Gastrocnemius medialis (tissue), 4 donors: ENCODE results near the gene GPALPP1. TPM values are rescaled to one million over a fixed set of nuclear protein-coding genes. Genes with fewer than 3 reads are reported as not detected.

Source experiments
- ATAC-seq, 2 donors: fragments of 150-250 bp; one replicate each; pipeline ENCODE4 v1.9.1; 2016
- DNase-seq, 2 donors: peaks; one replicate each; pipeline ENCODE4 v3.0.0-alpha.2; 2019
- H3K27ac ChIP-seq, 4 donors: fragments of 200-600 bp; sonication (generic); 1 replicate in 1 of 4; 2 replicates in 3 of 4; pipeline ENCODE4 v1.5.1; 2016 to 2018; ENCODE audit warnings: mild to moderate bottlenecking in 2 of 4, moderate library complexity in 1 of 4
- H3K27me3 ChIP-seq, 3 donors: fragments of 200-600 bp; sonication (generic) in 2 of 3; 1 replicate in 1 of 3; 2 replicates in 2 of 3; pipeline versions ENCODE4 v1.5.1 to v1.6.0; 2016 to 2019; ENCODE audit warnings: mild to moderate bottlenecking in 1 of 3, moderate library complexity in 1 of 3
- H3K36me3 ChIP-seq, 2 donors: fragments of 200-600 bp; sonication (generic) in 1 of 2; one replicate each; pipeline ENCODE4 v1.5.1; 2017 to 2018
- H3K4me1 ChIP-seq, 2 donors: fragments of 200-600 bp; sonication (generic) in 1 of 2; one replicate each; pipeline ENCODE4 v1.5.1; 2016 to 2017; ENCODE audit warnings: mild to moderate bottlenecking in 2 of 2
- H3K4me3 ChIP-seq, 4 donors: fragments of 200-600 bp; sonication (generic) in 3 of 4; 1 replicate in 1 of 4; 2 replicates in 3 of 4; pipeline ENCODE4 v1.5.1; 2016 to 2019; ENCODE audit warnings: mild to moderate bottlenecking in 2 of 4
- H3K9me3 ChIP-seq, 3 donors: fragments of 200-600 bp; sonication (generic) in 2 of 3; 1 replicate in 1 of 3; 2 replicates in 2 of 3; pipeline ENCODE4 v1.5.1; 2016 to 2019
- POLR2A ChIP-seq, 2 donors: fragments of 450-650 bp; IDR thresholded peaks; one replicate each; pipeline ENCODE4 v1.6.1; 2017; ENCODE audit warnings: antibody characterized with exemption in 2 of 2, mild to moderate bottlenecking in 2 of 2, moderate library complexity in 2 of 2
- in situ Hi-C, 4 donors: fragments of 200-750 bp; cut with MboI; loops; one replicate each; pipeline versions ENCODE4 v1.15.0 to v1.8.0; 2017; ENCODE audit warnings: low sequenced_read_pairs in 4 of 4
- intact Hi-C: fragments of 100-400 bp; cut with DNase I; formaldehyde crosslinking; loops from one replicate; pipeline ENCODE4 v1.15.1; 2023; ENCODE audit warnings: low total_unique reads
- total RNA-seq, 4 donors: library from RNA; depleted of rRNA; stranded (reverse); fragments of >200 nt; gene quantifications; one replicate each; pipeline versions ENCODE4 v1.1.0 to v1.2.3, GENCODE V29; 2016
- TF ChIP-seq, protein P1 (sequence below), 5 experiments: fragments of 450-650 bp in 3 of 5; fragments of 200-600 bp in 2 of 5; sonication (generic) in 2 of 5; IDR thresholded peaks in 4 of 5; conservative IDR thresholded peaks in 1 of 5; 1 replicate in 4 of 5; 2 replicates in 1 of 5; pipeline ENCODE4 v1.5.1; 2016 to 2019; ENCODE audit warnings: antibody characterized with exemption in 5 of 5, mild to moderate bottlenecking in 3 of 5, moderate library complexity in 3 of 5

GPALPP1 gene
- total RNA-seq, 4 donors from 2014 or later, result 6.4 to 16.2 (median 9.6) TPM

DNA sequence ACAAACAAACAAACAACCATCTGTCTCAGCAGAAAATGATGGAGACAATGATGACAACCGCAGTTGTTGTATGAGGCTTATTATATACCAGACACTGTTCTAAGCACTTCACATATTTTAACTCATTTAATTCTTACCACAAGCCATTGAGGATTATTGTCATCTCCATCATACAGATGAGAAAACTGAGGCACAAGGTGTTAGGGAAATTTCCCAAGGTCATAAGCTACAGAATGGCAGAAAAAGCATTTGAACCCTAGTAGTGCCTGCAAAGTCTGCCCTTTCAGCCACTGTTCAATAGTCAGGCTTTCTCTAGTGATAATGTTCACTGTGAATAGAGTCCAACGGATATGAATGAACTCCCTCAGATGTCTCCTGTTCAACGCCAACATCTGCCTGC lies 60.1 kb downstream of the GPALPP1 start:
- Histone ChIP-seq H3K9me3 (no peaks in the 10 kb centered on the region), H3K36me3 (no peaks in the 10 kb centered on the region), H3K27ac (no peak overlapping the region), H3K4me1 (peaks cover 0 to 7% of the 10 kb centered on the region in 2 donors), H3K27me3 (no peaks in the 10 kb centered on the region), H3K4me3 (no peak overlapping the region)
- DNase-seq, result no peak
- TF ChIP-seq, protein P1, sequence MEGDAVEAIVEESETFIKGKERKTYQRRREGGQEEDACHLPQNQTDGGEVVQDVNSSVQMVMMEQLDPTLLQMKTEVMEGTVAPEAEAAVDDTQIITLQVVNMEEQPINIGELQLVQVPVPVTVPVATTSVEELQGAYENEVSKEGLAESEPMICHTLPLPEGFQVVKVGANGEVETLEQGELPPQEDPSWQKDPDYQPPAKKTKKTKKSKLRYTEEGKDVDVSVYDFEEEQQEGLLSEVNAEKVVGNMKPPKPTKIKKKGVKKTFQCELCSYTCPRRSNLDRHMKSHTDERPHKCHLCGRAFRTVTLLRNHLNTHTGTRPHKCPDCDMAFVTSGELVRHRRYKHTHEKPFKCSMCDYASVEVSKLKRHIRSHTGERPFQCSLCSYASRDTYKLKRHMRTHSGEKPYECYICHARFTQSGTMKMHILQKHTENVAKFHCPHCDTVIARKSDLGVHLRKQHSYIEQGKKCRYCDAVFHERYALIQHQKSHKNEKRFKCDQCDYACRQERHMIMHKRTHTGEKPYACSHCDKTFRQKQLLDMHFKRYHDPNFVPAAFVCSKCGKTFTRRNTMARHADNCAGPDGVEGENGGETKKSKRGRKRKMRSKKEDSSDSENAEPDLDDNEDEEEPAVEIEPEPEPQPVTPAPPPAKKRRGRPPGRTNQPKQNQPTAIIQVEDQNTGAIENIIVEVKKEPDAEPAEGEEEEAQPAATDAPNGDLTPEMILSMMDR (IDR thresholded peaks at IDR 0.05 in 4 of 5, conservative IDR thresholded peaks at IDR 0.05 in 1 of 5), result no peak
- TF ChIP-seq POLR2A (IDR thresholded peaks at IDR 0.05), result no peak
- no peak for ATAC-seq
- in situ Hi-C loops (loop anchor here (5.0 to 25.0 kb wide), 4 partner anchors 235 to 463 kb away; no protein-coding TSS in a partner anchor), intact Hi-C loops (loop anchor here (5.0 kb wide), 1 partner anchor 73 kb away; the partner anchor contains the start of gene GTF2F2)

DNA sequence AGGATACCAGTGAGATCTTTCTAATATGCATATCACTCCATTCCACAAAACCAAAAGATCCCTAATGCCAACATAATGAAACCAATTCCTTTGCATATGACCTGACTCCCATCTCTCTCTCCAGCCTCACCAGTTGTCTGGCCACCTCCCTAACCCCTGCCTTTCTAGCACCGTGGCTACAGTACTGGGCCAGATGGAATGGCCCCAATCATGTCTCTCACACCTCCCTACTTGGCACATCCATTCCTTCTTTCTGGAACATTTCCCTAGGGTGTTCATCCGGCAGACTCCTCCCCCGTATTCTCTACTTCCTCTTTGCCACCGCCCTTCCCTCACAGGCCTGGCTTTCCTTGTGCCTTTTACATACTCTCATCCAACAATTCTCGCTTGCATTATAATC lies 62.0 kb downstream of the GPALPP1 start:
- in situ Hi-C loops, result no loop called here

DNA sequence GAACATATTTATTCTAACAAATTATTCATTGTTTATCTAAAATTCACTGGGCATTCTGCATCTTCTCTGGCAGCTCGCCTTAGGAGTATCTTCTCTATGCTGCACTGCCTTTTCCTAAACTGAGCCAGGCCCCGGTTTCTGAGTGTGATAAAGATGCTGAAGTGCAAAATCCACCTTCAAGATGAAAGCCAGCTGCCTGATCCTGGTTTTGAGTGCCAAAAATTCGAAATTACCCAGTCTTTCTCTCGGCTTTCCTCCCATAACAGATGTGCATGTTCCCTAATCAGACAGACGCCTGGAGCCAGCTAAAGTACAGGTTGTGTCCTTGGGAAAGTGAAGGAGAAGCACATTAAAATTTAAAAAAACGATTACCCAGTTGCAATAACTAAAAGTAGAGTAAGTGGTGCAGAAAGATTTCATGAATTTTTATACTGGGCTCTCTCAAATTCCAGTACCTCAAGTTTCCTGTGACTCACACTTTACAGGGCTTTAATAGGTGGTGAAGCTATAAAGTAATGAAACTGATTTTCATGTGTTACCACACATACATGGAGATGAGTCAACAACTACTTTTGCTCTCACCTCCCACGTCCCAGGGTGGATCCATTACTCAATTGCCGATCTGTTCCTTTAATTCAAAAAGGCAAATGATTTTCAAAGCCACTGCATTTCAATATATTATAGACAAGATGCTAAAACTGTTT lies 66.0 kb downstream of the GPALPP1 start:
- Histone ChIP-seq H3K27me3 (no peaks in the 10 kb centered on the region), H3K4me1 (peaks cover 5 to 10% of the 10 kb centered on the region in 2 donors), H3K36me3 (no peaks in the 10 kb centered on the region), H3K4me3 (no peak overlapping the region), H3K9me3 (no peaks in the 10 kb centered on the region), H3K27ac (no peak overlapping the region)
- TF ChIP-seq POLR2A (IDR thresholded peaks at IDR 0.05), result no peak
- TF ChIP-seq, protein P1 (IDR thresholded peaks at IDR 0.05 in 4 of 5, conservative IDR thresholded peaks at IDR 0.05 in 1 of 5), result no peak
- ATAC-seq, result peak; percentile 76 to 85
- no peak for DNase-seq
- in situ Hi-C loops, result no loop called here
- intact Hi-C loops, result no loop called here

More for the DNA sequence above, 62.0 kb downstream of the GPALPP1 start:
- ATAC-seq (no peak), DNase-seq (no peak)
- H3K4me1 ChIP-seq, result peaks cover 10% of the 10 kb centered on the region in 2 donors
- no peaks in the 10 kb centered on the region for H3K36me3 ChIP-seq
- H3K4me3 ChIP-seq, result no peak overlapping the region
- TF ChIP-seq, protein P1 (IDR thresholded peaks at IDR 0.05 in 4 of 5, conservative IDR thresholded peaks at IDR 0.05 in 1 of 5), result no peak
- no peak for TF ChIP-seq POLR2A (IDR thresholded peaks at IDR 0.05)
- H3K27ac ChIP-seq, result no peak overlapping the region
- no peaks in the 10 kb centered on the region for H3K27me3 ChIP-seq
- intact Hi-C loops, result no loop called here
- no peaks in the 10 kb centered on the region for H3K9me3 ChIP-seq

DNA sequence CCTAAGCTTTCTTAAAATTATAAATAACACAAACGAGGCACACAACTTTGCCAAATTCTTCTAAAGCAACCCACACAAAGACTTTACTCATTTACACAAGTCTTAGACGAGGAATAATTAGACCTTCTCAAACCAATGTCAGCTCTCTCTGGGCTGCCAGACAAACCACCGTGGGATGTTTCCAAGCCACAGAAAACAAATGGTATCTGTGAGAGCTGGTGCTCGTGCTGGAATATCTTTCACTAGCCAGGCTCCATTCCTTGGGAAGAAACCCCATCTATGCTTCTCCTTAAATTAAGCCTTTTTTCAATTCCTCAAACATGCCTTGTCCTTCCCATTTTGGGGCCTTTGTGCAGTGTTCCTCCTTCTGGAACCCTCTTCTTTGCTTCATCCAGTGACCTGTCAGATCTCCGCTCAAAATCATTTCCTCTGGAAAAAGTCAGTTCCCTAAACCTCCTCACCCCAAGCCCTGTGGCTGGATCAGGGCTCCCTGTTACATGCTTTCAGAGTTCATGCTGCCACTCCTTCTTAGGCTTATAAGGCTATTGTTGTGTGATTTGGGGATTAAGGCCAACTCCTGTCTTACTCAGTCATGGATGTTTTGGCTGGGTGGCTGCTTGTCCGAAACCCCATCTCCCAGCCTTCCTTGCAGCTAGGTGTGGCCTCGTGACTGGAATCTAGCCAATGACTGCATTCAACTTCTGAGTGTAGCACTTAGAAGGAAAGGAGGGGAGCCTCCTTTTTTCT lies 66.7 kb downstream of the GPALPP1 start:
- in situ Hi-C loops (no loop called here), intact Hi-C loops (no loop called here)
- ATAC-seq, result peak in 1 of 2 donors; percentile 26
- Histone ChIP-seq H3K9me3 (no peaks in the 10 kb centered on the region), H3K4me1 (peaks cover 5 to 10% of the 10 kb centered on the region in 2 donors), H3K36me3 (no peaks in the 10 kb centered on the region), H3K27me3 (no peaks in the 10 kb centered on the region), H3K4me3 (no peak overlapping the region), H3K27ac (no peak overlapping the region)
- TF ChIP-seq POLR2A (IDR thresholded peaks at IDR 0.05), result no peak
- TF ChIP-seq, protein P1 (IDR thresholded peaks at IDR 0.05 in 4 of 5, conservative IDR thresholded peaks at IDR 0.05 in 1 of 5), result no peak
- peak in 1 of 2 donors; percentile 22 for DNase-seq
